ENCODE measurements around the gene SMARCAL1.

The SMARCAL1 gene

GRCh38 chr2:216402751-216403150, 9.5 kb upstream of the SMARCAL1 start:
- TF ChIP-seq MAX (IDR thresholded peaks at IDR 0.05) (no peak), RAD21 (IDR thresholded peaks at IDR 0.05; ENCODE audit: low read depth) (no peak), ZBTB7A (IDR thresholded peaks at IDR 0.05; ENCODE audit: low read depth) (no peak), TEAD4 (IDR thresholded peaks at IDR 0.05) (no peak), USF1 (IDR thresholded peaks at IDR 0.05) (no peak), CEBPB (IDR thresholded peaks at IDR 0.05) (no peak)

GRCh38 chr2:216404010-216404618, 8.2 kb upstream of the SMARCAL1 start:
- TF ChIP-seq REST (IDR thresholded peaks at IDR 0.05; ENCODE audit: low read depth) (no peak), RAD21 (IDR thresholded peaks at IDR 0.05; ENCODE audit: low read depth) (peak; percentile 62), USF1 (IDR thresholded peaks at IDR 0.05) (no peak)

GRCh38 chr2:216405588-216405987, 6.7 kb upstream of the SMARCAL1 start:
- TF ChIP-seq REST (IDR thresholded peaks at IDR 0.05; ENCODE audit: low read depth) (no peak), EP300 (IDR thresholded peaks at IDR 0.05; ENCODE audit: borderline replicate concordance) (no peak), NFIC (IDR thresholded peaks at IDR 0.05) (no peak), TEAD4 (IDR thresholded peaks at IDR 0.05) (no peak), USF1 (IDR thresholded peaks at IDR 0.05) (no peak), EGR1 (IDR thresholded peaks at IDR 0.05) (no peak), TAF1 (IDR thresholded peaks at IDR 0.05; ENCODE audit: low read depth) (no peak), CREB1 (IDR thresholded peaks at IDR 0.05; ENCODE audit: low read depth) (no peak), RAD21 (IDR thresholded peaks at IDR 0.05; ENCODE audit: low read depth) (no peak), ZBTB7A (IDR thresholded peaks at IDR 0.05; ENCODE audit: low read depth) (no peak), MAX (IDR thresholded peaks at IDR 0.05) (no peak), FOXM1 (IDR thresholded peaks at IDR 0.05; ENCODE audit: borderline replicate concordance, low read depth) (no peak), TCF12 (IDR thresholded peaks at IDR 0.05; ENCODE audit: low read depth) (no peak), YY1 (IDR thresholded peaks at IDR 0.05; ENCODE audit: low read depth) (no peak)

GRCh38 chr2:216406826-216407225, 5.5 kb upstream of the SMARCAL1 start:
- TF ChIP-seq EGR1 (IDR thresholded peaks at IDR 0.05) (no peak), USF1 (IDR thresholded peaks at IDR 0.05) (no peak), ZBTB7A (IDR thresholded peaks at IDR 0.05; ENCODE audit: low read depth) (no peak), RAD21 (IDR thresholded peaks at IDR 0.05; ENCODE audit: low read depth) (no peak), MAX (IDR thresholded peaks at IDR 0.05) (no peak), TEAD4 (IDR thresholded peaks at IDR 0.05) (no peak), CEBPB (IDR thresholded peaks at IDR 0.05) (no peak), TAF1 (IDR thresholded peaks at IDR 0.05; ENCODE audit: low read depth) (no peak), TCF12 (IDR thresholded peaks at IDR 0.05; ENCODE audit: low read depth) (no peak), NFIC (IDR thresholded peaks at IDR 0.05) (no peak), REST (IDR thresholded peaks at IDR 0.05; ENCODE audit: low read depth) (no peak), FOXM1 (IDR thresholded peaks at IDR 0.05; ENCODE audit: borderline replicate concordance, low read depth) (no peak), CREB1 (IDR thresholded peaks at IDR 0.05; ENCODE audit: low read depth) (no peak)

All from Ishikawa (cell line).